Panc1 (cell line): ENCODE data around the gene SERPINB13. TPM values are rescaled to one million over a fixed set of nuclear protein-coding genes. Genes with fewer than 3 reads are reported as not detected.
"Not testable (repeated sequence)": the region's sequence is repeated elsewhere in the genome, so short reads cannot be mapped to it uniquely, and the experiment has no call there.

Source experiments
- ATAC-seq: fragments of 200-7000 bp; cut with Tn5 transposase; 2 replicates; pipeline ENCODE4 v1.9.1; 2020; ENCODE audit warnings: mild to moderate bottlenecking, moderate library complexity
- BruUV-seq: library from RNA; stranded (reverse); fragments of 400-500 nt; replicated peaks from 2 replicates; lab custom pipeline; 2021; lab: Mats Ljungman, UMichigan
- CTCF ChIA-PET: fragments of 300-600 bp; sonication (Branson Sonifier 250); formaldehyde crosslinking; loops from one replicate; lab custom pipeline; 2022; ENCODE audit warnings: antibody characterized with exemption; lab: Charles Lee
- POLR2A ChIA-PET: fragments of 300-600 bp; sonication (Branson Sonifier 250); formaldehyde crosslinking; loops from one replicate; lab custom pipeline; 2022; ENCODE audit warnings: antibody characterized with exemption; lab: Charles Lee
- DNase-seq: peaks from one replicate; pipeline ENCODE4 v3.0.0-alpha.2; 2010; ENCODE audit warnings: low read depth, low spot score
- H3K27ac ChIP-seq: 2 replicates; pipeline ENCODE4 v1.5.1; 2011; ENCODE audit warnings: mild to moderate bottlenecking, low read length, inconsistent platforms
- H3K27me3 ChIP-seq: fragments of 200-500 bp; sonication (Bioruptor generic); 2 replicates; pipeline ENCODE4 v1.6.0; 2014; ENCODE audit warnings: low read length, inconsistent platforms; ENCODE audit not compliant: control insufficient read depth, insufficient read depth
- H3K36me3 ChIP-seq: fragments of 200-500 bp; sonication (Bioruptor generic); 2 replicates; pipeline ENCODE4 v1.5.1; 2014; ENCODE audit warnings: inconsistent platforms, mild to moderate bottlenecking, low read length, moderate library complexity; ENCODE audit not compliant: control insufficient read depth, insufficient read depth
- H3K4me1 ChIP-seq: 2 replicates; pipeline ENCODE4 v1.5.1; 2011; ENCODE audit warnings: inconsistent platforms, mild to moderate bottlenecking, low read length, moderate library complexity; ENCODE audit not compliant: control insufficient read depth, insufficient read depth
- H3K4me3 ChIP-seq, 2 experiments: 2 replicates each; pipeline ENCODE4 v1.5.1; 2011 to 2012; ENCODE audit warnings: low read depth in 2 of 2, low read length in 2 of 2, mild to moderate bottlenecking in 2 of 2, inconsistent platforms in 1 of 2, moderate library complexity in 1 of 2
- H3K9me3 ChIP-seq: fragments of 200-500 bp; sonication (Bioruptor generic); 2 replicates; pipeline ENCODE4 v1.5.1; 2014; ENCODE audit warnings: low read depth, mild to moderate bottlenecking, inconsistent platforms, low read length, moderate library complexity; ENCODE audit not compliant: control insufficient read depth, insufficient read depth
- in situ Hi-C: cut with HindIII; loops from 2 replicates; pipeline ENCODE4 v1.10.0; 2016; ENCODE audit warnings: low sequenced_read_pairs, low pct_unique_long_range_greater_than_20kb
- intact Hi-C: fragments of 100-400 bp; cut with micrococcal nuclease; formaldehyde crosslinking; loops from one replicate; pipeline ENCODE4 v1.10.0; 2022; ENCODE audit not compliant: unreplicated experiment
- total RNA-seq: library from RNA; stranded (reverse); gene quantifications from one replicate; pipeline ENCODE4 v1.2.1, GENCODE V29; 2021; ENCODE audit not compliant: unreplicated experiment
- TF ChIP-seq, protein P1 (sequence below), 2 experiments: IDR thresholded peaks; 2 replicates each; pipeline ENCODE4 v1.6.1; 2011 to 2012; ENCODE audit warnings: low read depth in 2 of 2, control low read depth in 1 of 2, low read length in 1 of 2, mild to moderate bottlenecking in 1 of 2, moderate library complexity in 1 of 2; ENCODE audit not compliant: insufficient read depth in 1 of 2
- TF ChIP-seq, protein P2 (sequence below): fragments of 450-650 bp; IDR thresholded peaks from 2 replicates; pipeline ENCODE4 v1.5.1; 2017; ENCODE audit warnings: mild to moderate bottlenecking

SERPINB13 gene
- total RNA-seq, 1 experiment from 2014 or later, result not detected

DNA sequence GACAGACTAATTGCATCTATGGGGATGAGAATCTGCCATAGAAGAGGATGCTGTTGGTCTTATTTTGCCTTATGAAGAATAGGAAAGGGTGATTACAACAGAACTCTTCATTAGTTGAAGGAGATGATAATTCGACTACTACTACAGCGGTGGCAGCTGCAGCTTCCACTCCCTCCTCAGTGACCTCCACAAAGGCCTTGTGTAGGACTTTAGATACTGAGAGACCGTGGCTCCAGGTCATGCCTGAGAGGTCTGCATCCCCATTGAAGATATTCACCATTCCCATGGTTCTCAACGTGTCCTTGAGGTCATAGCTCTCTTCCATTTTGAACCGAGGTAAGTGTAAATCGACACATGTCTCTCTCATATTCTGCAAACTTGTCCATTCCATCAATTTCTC lies 50.6 kb downstream of the SERPINB13 start:
- intact Hi-C loops (no loop called here), in situ Hi-C loops (no loop called here)
- Histone ChIP-seq H3K4me1 (no peaks in the 10 kb centered on the region), H3K9me3 (no peaks in the 10 kb centered on the region), H3K27me3 (no peaks in the 10 kb centered on the region), H3K4me3 (no peak overlapping the region), H3K27ac (no peak overlapping the region), H3K36me3 (no peaks in the 10 kb centered on the region)
- TF ChIP-seq, protein P1, sequence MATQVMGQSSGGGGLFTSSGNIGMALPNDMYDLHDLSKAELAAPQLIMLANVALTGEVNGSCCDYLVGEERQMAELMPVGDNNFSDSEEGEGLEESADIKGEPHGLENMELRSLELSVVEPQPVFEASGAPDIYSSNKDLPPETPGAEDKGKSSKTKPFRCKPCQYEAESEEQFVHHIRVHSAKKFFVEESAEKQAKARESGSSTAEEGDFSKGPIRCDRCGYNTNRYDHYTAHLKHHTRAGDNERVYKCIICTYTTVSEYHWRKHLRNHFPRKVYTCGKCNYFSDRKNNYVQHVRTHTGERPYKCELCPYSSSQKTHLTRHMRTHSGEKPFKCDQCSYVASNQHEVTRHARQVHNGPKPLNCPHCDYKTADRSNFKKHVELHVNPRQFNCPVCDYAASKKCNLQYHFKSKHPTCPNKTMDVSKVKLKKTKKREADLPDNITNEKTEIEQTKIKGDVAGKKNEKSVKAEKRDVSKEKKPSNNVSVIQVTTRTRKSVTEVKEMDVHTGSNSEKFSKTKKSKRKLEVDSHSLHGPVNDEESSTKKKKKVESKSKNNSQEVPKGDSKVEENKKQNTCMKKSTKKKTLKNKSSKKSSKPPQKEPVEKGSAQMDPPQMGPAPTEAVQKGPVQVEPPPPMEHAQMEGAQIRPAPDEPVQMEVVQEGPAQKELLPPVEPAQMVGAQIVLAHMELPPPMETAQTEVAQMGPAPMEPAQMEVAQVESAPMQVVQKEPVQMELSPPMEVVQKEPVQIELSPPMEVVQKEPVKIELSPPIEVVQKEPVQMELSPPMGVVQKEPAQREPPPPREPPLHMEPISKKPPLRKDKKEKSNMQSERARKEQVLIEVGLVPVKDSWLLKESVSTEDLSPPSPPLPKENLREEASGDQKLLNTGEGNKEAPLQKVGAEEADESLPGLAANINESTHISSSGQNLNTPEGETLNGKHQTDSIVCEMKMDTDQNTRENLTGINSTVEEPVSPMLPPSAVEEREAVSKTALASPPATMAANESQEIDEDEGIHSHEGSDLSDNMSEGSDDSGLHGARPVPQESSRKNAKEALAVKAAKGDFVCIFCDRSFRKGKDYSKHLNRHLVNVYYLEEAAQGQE (IDR thresholded peaks at IDR 0.05; ENCODE audit: insufficient read depth in 1 of 2, low read depth in 2 of 2, low read length in 1 of 2), result no peak
- TF ChIP-seq, protein P2, sequence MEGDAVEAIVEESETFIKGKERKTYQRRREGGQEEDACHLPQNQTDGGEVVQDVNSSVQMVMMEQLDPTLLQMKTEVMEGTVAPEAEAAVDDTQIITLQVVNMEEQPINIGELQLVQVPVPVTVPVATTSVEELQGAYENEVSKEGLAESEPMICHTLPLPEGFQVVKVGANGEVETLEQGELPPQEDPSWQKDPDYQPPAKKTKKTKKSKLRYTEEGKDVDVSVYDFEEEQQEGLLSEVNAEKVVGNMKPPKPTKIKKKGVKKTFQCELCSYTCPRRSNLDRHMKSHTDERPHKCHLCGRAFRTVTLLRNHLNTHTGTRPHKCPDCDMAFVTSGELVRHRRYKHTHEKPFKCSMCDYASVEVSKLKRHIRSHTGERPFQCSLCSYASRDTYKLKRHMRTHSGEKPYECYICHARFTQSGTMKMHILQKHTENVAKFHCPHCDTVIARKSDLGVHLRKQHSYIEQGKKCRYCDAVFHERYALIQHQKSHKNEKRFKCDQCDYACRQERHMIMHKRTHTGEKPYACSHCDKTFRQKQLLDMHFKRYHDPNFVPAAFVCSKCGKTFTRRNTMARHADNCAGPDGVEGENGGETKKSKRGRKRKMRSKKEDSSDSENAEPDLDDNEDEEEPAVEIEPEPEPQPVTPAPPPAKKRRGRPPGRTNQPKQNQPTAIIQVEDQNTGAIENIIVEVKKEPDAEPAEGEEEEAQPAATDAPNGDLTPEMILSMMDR, result no peak
- ChIA-PET POLR2A (no interaction called here), CTCF (no interaction called here)
- ATAC-seq (no peak), DNase-seq (no peak)
- BruUV-seq, result no TSS peak

DNA sequence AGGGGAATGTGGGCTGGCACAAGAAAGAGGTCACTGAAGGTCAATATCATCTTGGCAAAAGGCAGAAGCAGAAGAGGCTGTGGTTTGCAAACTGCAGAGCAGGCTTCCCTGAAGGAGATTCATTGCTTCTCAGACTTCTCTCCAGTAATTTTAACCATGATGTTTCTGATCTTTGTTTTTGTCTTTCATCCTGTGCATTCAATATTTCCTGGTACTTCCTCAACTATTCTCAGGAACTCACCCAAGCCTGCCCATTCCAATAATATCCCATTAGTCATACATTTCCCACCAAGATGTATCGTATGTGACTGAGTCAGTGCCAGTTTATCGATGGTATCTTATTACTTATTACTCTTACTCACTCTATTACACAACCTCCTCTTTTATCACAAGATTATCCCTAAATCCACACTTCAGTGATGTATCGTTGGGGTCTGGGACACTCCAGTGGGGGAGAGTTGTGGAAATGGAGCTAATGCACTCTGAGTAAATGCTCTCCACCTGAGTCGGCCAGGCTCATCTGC lies 54.1 kb downstream of the SERPINB13 start:
- H3K9me3 ChIP-seq, DNase-seq, in situ Hi-C loops, BruUV-seq, intact Hi-C loops, H3K36me3 ChIP-seq, CTCF ChIA-PET, H3K4me1 ChIP-seq, POLR2A ChIA-PET, ATAC-seq, H3K4me3 ChIP-seq, H3K27ac ChIP-seq, H3K27me3 ChIP-seq: not testable (repeated sequence)

DNA sequence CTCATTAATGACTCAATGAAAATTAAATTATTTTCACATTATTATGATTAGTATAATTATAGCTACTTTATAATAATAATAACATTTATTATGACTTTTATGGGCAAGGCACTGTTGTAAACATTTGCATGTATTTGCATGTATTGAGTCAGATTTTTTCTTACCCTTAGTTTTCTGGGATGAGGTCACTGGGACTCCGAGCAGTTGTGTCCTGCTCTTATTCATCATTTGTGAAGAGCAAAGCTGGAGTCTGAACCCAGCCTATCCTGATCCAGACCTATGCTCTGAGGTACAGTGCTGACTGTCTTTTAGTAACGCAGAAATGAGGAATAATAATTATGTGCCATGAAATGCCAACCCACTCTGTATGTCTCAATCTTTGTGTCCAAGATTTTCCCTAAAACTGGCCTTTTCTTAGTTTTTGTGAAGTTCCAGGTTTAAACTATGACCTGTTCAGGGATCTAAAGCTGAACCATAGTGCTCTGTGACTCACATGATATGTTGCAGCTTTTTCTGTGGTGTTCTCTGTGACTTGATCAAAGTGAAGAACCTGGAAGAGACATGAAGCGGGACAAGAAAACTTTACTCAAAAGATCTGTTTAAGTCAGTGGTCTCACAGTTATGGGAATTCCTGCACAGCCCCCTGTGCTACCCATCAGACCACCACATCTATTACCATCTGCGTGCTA lies 55.7 kb downstream of the SERPINB13 start:
- H3K36me3 ChIP-seq, H3K4me3 ChIP-seq, POLR2A ChIA-PET, H3K27ac ChIP-seq, ATAC-seq, H3K9me3 ChIP-seq, intact Hi-C loops, in situ Hi-C loops, BruUV-seq, CTCF ChIA-PET, H3K4me1 ChIP-seq, H3K27me3 ChIP-seq, DNase-seq: not testable (repeated sequence)

DNA sequence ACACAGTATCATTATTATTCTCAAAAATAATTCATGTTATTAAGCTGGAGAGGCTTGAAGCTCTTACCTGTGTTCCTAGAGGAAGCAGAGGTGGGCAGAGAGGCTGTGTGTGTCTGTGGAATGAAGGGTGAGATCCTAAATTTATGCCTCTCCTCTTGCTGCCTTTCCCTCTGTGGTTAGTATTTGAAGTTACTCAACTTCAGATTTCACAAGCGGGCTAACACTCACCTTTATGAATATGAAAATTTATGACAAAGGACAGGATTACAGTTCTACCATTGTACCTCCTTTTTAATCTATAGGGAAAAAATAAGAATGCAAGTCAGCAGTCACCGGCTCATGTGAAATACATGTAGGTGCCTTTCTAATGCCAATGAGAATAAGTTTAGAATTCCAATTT lies 57.0 kb downstream of the SERPINB13 start, which contains the start of gene SERPINB4:
SERPINB4 (minus strand) TSS at position 115 of the 400 bp plus-strand sequence. CDS start 679 bp downstream, outside the sequence.
- H3K4me1 ChIP-seq, intact Hi-C loops, H3K36me3 ChIP-seq, ATAC-seq, H3K27ac ChIP-seq, H3K9me3 ChIP-seq, DNase-seq, BruUV-seq, in situ Hi-C loops, POLR2A ChIA-PET, CTCF ChIA-PET, H3K4me3 ChIP-seq, H3K27me3 ChIP-seq: not testable (repeated sequence)

DNA sequence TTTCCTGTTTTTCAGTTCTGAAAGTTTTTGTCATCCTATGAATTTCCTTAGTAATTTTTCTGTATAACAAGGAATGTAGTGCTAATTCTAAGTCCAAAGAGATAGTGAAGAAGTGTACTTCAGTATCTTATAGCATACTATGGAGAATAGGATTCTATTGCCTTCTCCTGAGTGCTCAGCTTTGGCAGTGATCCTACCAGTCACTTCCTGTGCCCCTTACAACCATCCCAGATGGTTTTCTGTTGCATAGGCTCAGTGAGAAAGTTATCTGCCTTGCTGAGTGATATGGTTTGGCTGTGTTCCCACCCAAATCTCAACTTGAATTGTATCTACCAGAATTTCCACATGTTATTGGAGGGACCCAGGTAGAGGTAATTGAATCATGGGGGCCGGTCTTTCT lies 57.6 kb downstream of the SERPINB13 start:
- H3K36me3 ChIP-seq, in situ Hi-C loops, intact Hi-C loops, H3K4me1 ChIP-seq, H3K27ac ChIP-seq, CTCF ChIA-PET, ATAC-seq, POLR2A ChIA-PET, BruUV-seq, DNase-seq, H3K4me3 ChIP-seq, H3K9me3 ChIP-seq, H3K27me3 ChIP-seq: not testable (repeated sequence)
